ENCODE data around the gene BTBD9.

BTBD9 gene

GRCh38 chr6:38149531-38149930 lies 490.2 kb downstream of the BTBD9 start:
- H3K36me3 ChIP-seq (ENCODE audit: control insufficient read depth, insufficient read depth, low read length), result peaks cover 64% of the 10 kb centered on the region
- 80 to 100% methylated on average over 1 to 2 of the region's 2 CpGs for WGBS, 2 experiments (ENCODE audit: insufficient coverage in 2 of 2)
- no peak overlapping the region for H3K27ac ChIP-seq (ENCODE audit: low read depth, low read length, severe bottlenecking)
- H3K4me3 ChIP-seq (ENCODE audit: extremely low read depth, insufficient read depth, low read length, poor library complexity, severe bottlenecking), result no peak overlapping the region
- H3K9me3 ChIP-seq (ENCODE audit: control insufficient read depth, low read length), result no peaks in the 10 kb centered on the region
- H3K4me1 ChIP-seq (ENCODE audit: control insufficient read depth, insufficient read depth, low read length, poor library complexity, severe bottlenecking), result no peaks in the 10 kb centered on the region

GRCh38 chr6:38148606-38149005 lies 491.1 kb downstream of the BTBD9 start:
- no peaks in the 10 kb centered on the region for H3K4me1 ChIP-seq (ENCODE audit: control insufficient read depth, insufficient read depth, low read length, poor library complexity, severe bottlenecking)
- no peak overlapping the region for H3K27ac ChIP-seq (ENCODE audit: low read depth, low read length, severe bottlenecking)
- WGBS, 2 experiments (ENCODE audit: insufficient coverage in 2 of 2), result 100% methylated on average over 2 of the region's 2 CpGs; no CpG with 5 or more reads in 1 of the 2 experiments
- H3K4me3 ChIP-seq (ENCODE audit: extremely low read depth, insufficient read depth, low read length, poor library complexity, severe bottlenecking), result no peak overlapping the region
- peaks cover 62% of the 10 kb centered on the region for H3K36me3 ChIP-seq (ENCODE audit: control insufficient read depth, insufficient read depth, low read length)
- H3K9me3 ChIP-seq (ENCODE audit: control insufficient read depth, low read length), result no peaks in the 10 kb centered on the region

- no peak overlapping the region for H3K27ac ChIP-seq (ENCODE audit: low read depth, low read length, severe bottlenecking)
- H3K4me1 ChIP-seq (ENCODE audit: control insufficient read depth, insufficient read depth, low read length, poor library complexity, severe bottlenecking), result no peaks in the 10 kb centered on the region
- no peaks in the 10 kb centered on the region for H3K9me3 ChIP-seq (ENCODE audit: control insufficient read depth, low read length)
- H3K4me3 ChIP-seq (ENCODE audit: extremely low read depth, insufficient read depth, low read length, poor library complexity, severe bottlenecking), result no peak overlapping the region
- 94 to 100% methylated on average over 1 of the region's 1 CpG for WGBS, 2 experiments (ENCODE audit: insufficient coverage in 2 of 2)
- peaks cover 62% of the 10 kb centered on the region for H3K36me3 ChIP-seq (ENCODE audit: control insufficient read depth, insufficient read depth, low read length)
Observed at GRCh38 chr6:38146734-38147027, 493.0 kb downstream of the BTBD9 start.

GRCh38 chr6:38146021-38146733 lies 493.6 kb downstream of the BTBD9 start:
- no peaks in the 10 kb centered on the region for H3K4me1 ChIP-seq (ENCODE audit: control insufficient read depth, insufficient read depth, low read length, poor library complexity, severe bottlenecking)
- peaks cover 57% of the 10 kb centered on the region for H3K36me3 ChIP-seq (ENCODE audit: control insufficient read depth, insufficient read depth, low read length)
- no peak overlapping the region for H3K27ac ChIP-seq (ENCODE audit: low read depth, low read length, severe bottlenecking)
- no peaks in the 10 kb centered on the region for H3K9me3 ChIP-seq (ENCODE audit: control insufficient read depth, low read length)
- H3K4me3 ChIP-seq (ENCODE audit: extremely low read depth, insufficient read depth, low read length, poor library complexity, severe bottlenecking), result no peak overlapping the region
- 86 to 95% methylated on average over 4 to 5 of the region's 8 CpGs for WGBS, 2 experiments (ENCODE audit: insufficient coverage in 2 of 2)

- WGBS, 2 experiments (ENCODE audit: insufficient coverage in 2 of 2), result 95% methylated on average over 4 of the region's 5 CpGs; no CpG with 5 or more reads in 1 of the 2 experiments
- H3K9me3 ChIP-seq (ENCODE audit: control insufficient read depth, low read length), result no peaks in the 10 kb centered on the region
- H3K27ac ChIP-seq (ENCODE audit: low read depth, low read length, severe bottlenecking), result no peak overlapping the region
- no peak overlapping the region for H3K4me3 ChIP-seq (ENCODE audit: extremely low read depth, insufficient read depth, low read length, poor library complexity, severe bottlenecking)
- H3K4me1 ChIP-seq (ENCODE audit: control insufficient read depth, insufficient read depth, low read length, poor library complexity, severe bottlenecking), result no peaks in the 10 kb centered on the region
- peaks cover 43% of the 10 kb centered on the region for H3K36me3 ChIP-seq (ENCODE audit: control insufficient read depth, insufficient read depth, low read length)
Observed at GRCh38 chr6:38144365-38144945, 495.3 kb downstream of the BTBD9 start.

GRCh38 chr6:38143191-38144150 lies 496.3 kb downstream of the BTBD9 start:
- Histone ChIP-seq H3K4me3 (ENCODE audit: extremely low read depth, insufficient read depth, low read length, poor library complexity, severe bottlenecking) (no peak overlapping the region), H3K9me3 (ENCODE audit: control insufficient read depth, low read length) (no peaks in the 10 kb centered on the region), H3K36me3 (ENCODE audit: control insufficient read depth, insufficient read depth, low read length) (peaks cover 39% of the 10 kb centered on the region), H3K27ac (ENCODE audit: low read depth, low read length, severe bottlenecking) (no peak overlapping the region), H3K4me1 (ENCODE audit: control insufficient read depth, insufficient read depth, low read length, poor library complexity, severe bottlenecking) (no peaks in the 10 kb centered on the region)
- WGBS, 2 experiments (ENCODE audit: insufficient coverage in 2 of 2), result 94 to 96% methylated on average over 5 to 6 of the region's 8 CpGs

GRCh38 chr6:38142178-38142902 lies 497.4 kb downstream of the BTBD9 start:
- Histone ChIP-seq H3K4me3 (ENCODE audit: extremely low read depth, insufficient read depth, low read length, poor library complexity, severe bottlenecking) (no peak overlapping the region), H3K36me3 (ENCODE audit: control insufficient read depth, insufficient read depth, low read length) (peaks cover 35% of the 10 kb centered on the region), H3K9me3 (ENCODE audit: control insufficient read depth, low read length) (no peaks in the 10 kb centered on the region), H3K27ac (ENCODE audit: low read depth, low read length, severe bottlenecking) (no peak overlapping the region), H3K4me1 (ENCODE audit: control insufficient read depth, insufficient read depth, low read length, poor library complexity, severe bottlenecking) (no peaks in the 10 kb centered on the region)
- 95% methylated on average over 4 to 6 of the region's 7 CpGs for WGBS, 2 experiments (ENCODE audit: insufficient coverage in 2 of 2)

GRCh38 chr6:38141716-38142115 lies 498.0 kb downstream of the BTBD9 start:
- 96 to 97% methylated on average over 6 of the region's 6 CpGs for WGBS, 2 experiments (ENCODE audit: insufficient coverage in 2 of 2)
- no peaks in the 10 kb centered on the region for H3K4me1 ChIP-seq (ENCODE audit: control insufficient read depth, insufficient read depth, low read length, poor library complexity, severe bottlenecking)
- H3K4me3 ChIP-seq (ENCODE audit: extremely low read depth, insufficient read depth, low read length, poor library complexity, severe bottlenecking), result no peak overlapping the region
- no peaks in the 10 kb centered on the region for H3K9me3 ChIP-seq (ENCODE audit: control insufficient read depth, low read length)
- no peak overlapping the region for H3K27ac ChIP-seq (ENCODE audit: low read depth, low read length, severe bottlenecking)
- peaks cover 31% of the 10 kb centered on the region for H3K36me3 ChIP-seq (ENCODE audit: control insufficient read depth, insufficient read depth, low read length)

- Histone ChIP-seq H3K27ac (ENCODE audit: low read depth, low read length, severe bottlenecking) (no peak overlapping the region), H3K4me1 (ENCODE audit: control insufficient read depth, insufficient read depth, low read length, poor library complexity, severe bottlenecking) (no peaks in the 10 kb centered on the region), H3K36me3 (ENCODE audit: control insufficient read depth, insufficient read depth, low read length) (peaks cover 26% of the 10 kb centered on the region), H3K9me3 (ENCODE audit: control insufficient read depth, low read length) (no peaks in the 10 kb centered on the region), H3K4me3 (ENCODE audit: extremely low read depth, insufficient read depth, low read length, poor library complexity, severe bottlenecking) (no peak overlapping the region)
- WGBS, 2 experiments (ENCODE audit: insufficient coverage in 2 of 2), result 97 to 100% methylated on average over 1 to 4 of the region's 4 CpGs
Observed at GRCh38 chr6:38141085-38141484, 498.6 kb downstream of the BTBD9 start.

- Histone ChIP-seq H3K4me1 (ENCODE audit: control insufficient read depth, insufficient read depth, low read length, poor library complexity, severe bottlenecking) (no peaks in the 10 kb centered on the region), H3K9me3 (ENCODE audit: control insufficient read depth, low read length) (no peaks in the 10 kb centered on the region), H3K36me3 (ENCODE audit: control insufficient read depth, insufficient read depth, low read length) (peaks cover 22% of the 10 kb centered on the region), H3K27ac (ENCODE audit: low read depth, low read length, severe bottlenecking) (no peak overlapping the region), H3K4me3 (ENCODE audit: extremely low read depth, insufficient read depth, low read length, poor library complexity, severe bottlenecking) (no peak overlapping the region)
- 48 to 76% methylated on average over 3 to 4 of the region's 5 CpGs for WGBS, 2 experiments (ENCODE audit: insufficient coverage in 2 of 2)
Observed at GRCh38 chr6:38138374-38138773, 501.4 kb downstream of the BTBD9 start.

Data from mesodermal cell (in vitro differentiated cells).